ENCODE data around the gene CCR1.

DNA sequence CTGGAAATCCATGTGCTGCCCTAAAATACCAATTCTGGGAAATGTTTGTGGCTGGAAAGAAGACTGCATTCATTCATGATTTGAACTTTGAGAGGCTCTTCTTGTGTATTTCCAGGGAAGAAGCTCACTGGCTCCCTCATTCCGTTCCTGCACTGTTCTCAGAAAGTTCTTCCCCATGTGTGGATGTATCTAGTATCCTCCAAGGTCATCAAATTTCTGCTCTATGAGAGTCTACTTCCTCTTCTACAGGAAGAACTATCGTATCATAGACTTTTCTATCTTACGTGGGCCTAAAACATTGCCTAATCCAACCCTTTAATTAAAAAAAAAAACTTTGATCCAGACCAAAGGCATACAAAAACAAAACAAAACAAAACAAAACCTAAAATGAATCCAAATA is 37.0 kb upstream of the CCR1 start:
- TF ChIP-seq, protein P1, sequence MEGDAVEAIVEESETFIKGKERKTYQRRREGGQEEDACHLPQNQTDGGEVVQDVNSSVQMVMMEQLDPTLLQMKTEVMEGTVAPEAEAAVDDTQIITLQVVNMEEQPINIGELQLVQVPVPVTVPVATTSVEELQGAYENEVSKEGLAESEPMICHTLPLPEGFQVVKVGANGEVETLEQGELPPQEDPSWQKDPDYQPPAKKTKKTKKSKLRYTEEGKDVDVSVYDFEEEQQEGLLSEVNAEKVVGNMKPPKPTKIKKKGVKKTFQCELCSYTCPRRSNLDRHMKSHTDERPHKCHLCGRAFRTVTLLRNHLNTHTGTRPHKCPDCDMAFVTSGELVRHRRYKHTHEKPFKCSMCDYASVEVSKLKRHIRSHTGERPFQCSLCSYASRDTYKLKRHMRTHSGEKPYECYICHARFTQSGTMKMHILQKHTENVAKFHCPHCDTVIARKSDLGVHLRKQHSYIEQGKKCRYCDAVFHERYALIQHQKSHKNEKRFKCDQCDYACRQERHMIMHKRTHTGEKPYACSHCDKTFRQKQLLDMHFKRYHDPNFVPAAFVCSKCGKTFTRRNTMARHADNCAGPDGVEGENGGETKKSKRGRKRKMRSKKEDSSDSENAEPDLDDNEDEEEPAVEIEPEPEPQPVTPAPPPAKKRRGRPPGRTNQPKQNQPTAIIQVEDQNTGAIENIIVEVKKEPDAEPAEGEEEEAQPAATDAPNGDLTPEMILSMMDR (conservative IDR thresholded peaks at IDR 0.05; ENCODE audit: low read length), result no peak
- no peak for TF ChIP-seq EZH2phosphoT487 (IDR thresholded peaks at IDR 0.05; ENCODE audit: borderline replicate concordance, low read depth, low read length)
